Left ventricle myocardium inferior (tissue), 1 donor: ENCODE results near the gene GMPPB. TPM values are rescaled to one million over a fixed set of nuclear protein-coding genes. Genes with fewer than 3 reads are reported as not detected.
"Not testable (repeated sequence)": the region's sequence is repeated elsewhere in the genome, so short reads cannot be mapped to it uniquely, and the experiment has no call there.

Source experiments
- DNase-seq: peaks from one replicate; pipeline ENCODE4 v3.0.0-alpha.2; 2020
- H3K27ac ChIP-seq: fragments of 200-600 bp; replicated peaks from 2 replicates; pipeline ENCODE4 v1.8.0; 2021
- H3K27me3 ChIP-seq: fragments of 200-600 bp; 2 replicates; pipeline ENCODE4 v1.8.0; 2021; ENCODE audit warnings: low read depth
- H3K36me3 ChIP-seq: fragments of 200-600 bp; 2 replicates; pipeline ENCODE4 v1.8.0; 2021
- H3K4me1 ChIP-seq: fragments of 200-600 bp; 2 replicates; pipeline ENCODE4 v1.8.0; 2021
- H3K4me3 ChIP-seq: fragments of 200-600 bp; 2 replicates; pipeline ENCODE4 v1.8.0; 2021; ENCODE audit warnings: mild to moderate bottlenecking, moderate library complexity
- H3K9me3 ChIP-seq: fragments of 200-600 bp; replicated peaks from 2 replicates; pipeline ENCODE4 v1.8.0; 2021
- intact Hi-C: fragments of 100-400 bp; cut with micrococcal nuclease; formaldehyde crosslinking; loops from one replicate; pipeline ENCODE4 v1.11.0; 2022
- total RNA-seq: library from RNA; stranded (reverse); fragmentation: NEBNext Ultra II Directional; extraction: Animal tissue kit (Norgen Biotek cat#: 25700); gene quantifications from one replicate; pipeline ENCODE4 v1.2.1, GENCODE V29; 2021
- TF ChIP-seq, protein P1 (sequence below): fragments of 200-600 bp; IDR thresholded peaks from 2 replicates; pipeline ENCODE4 v1.8.0; 2021; ENCODE audit warnings: antibody characterized with exemption, mild to moderate bottlenecking, borderline replicate concordance
- donor health status: DM: no; HTN: yes; CAD: no; lungs with severe emphysema.

Gene GMPPB
- total RNA-seq, 1 donor from 2014 or later, result 15.1 TPM

DNA sequence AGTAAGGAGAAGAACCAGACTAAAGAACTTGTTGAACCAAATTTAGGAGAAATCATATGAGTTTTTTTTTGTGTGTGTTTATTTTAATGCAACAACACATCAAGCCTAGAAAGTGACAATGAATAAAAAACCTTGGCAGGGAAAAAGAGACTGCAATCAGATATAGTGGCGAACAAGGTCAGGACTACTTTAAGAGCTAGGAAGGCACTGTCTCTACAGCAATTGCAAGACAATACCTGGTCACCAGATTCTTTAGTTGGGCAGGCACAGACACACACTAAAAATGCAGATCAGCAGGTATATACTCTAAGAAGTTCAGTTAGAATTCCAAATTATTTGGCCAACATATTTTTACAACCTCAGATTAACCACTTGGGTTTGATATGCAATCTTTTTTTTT lies 30.8 kb upstream of the GMPPB start:
- Histone ChIP-seq H3K9me3 (no peaks in the 10 kb centered on the region), H3K27me3 (no peaks in the 10 kb centered on the region), H3K27ac (no peak overlapping the region), H3K4me1 (peaks cover 56% of the 10 kb centered on the region), H3K4me3 (no peak overlapping the region), H3K36me3 (no peaks in the 10 kb centered on the region)
- no peak for DNase-seq
- intact Hi-C loops, result no loop called here
- TF ChIP-seq, protein P1, sequence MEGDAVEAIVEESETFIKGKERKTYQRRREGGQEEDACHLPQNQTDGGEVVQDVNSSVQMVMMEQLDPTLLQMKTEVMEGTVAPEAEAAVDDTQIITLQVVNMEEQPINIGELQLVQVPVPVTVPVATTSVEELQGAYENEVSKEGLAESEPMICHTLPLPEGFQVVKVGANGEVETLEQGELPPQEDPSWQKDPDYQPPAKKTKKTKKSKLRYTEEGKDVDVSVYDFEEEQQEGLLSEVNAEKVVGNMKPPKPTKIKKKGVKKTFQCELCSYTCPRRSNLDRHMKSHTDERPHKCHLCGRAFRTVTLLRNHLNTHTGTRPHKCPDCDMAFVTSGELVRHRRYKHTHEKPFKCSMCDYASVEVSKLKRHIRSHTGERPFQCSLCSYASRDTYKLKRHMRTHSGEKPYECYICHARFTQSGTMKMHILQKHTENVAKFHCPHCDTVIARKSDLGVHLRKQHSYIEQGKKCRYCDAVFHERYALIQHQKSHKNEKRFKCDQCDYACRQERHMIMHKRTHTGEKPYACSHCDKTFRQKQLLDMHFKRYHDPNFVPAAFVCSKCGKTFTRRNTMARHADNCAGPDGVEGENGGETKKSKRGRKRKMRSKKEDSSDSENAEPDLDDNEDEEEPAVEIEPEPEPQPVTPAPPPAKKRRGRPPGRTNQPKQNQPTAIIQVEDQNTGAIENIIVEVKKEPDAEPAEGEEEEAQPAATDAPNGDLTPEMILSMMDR, result no peak

DNA sequence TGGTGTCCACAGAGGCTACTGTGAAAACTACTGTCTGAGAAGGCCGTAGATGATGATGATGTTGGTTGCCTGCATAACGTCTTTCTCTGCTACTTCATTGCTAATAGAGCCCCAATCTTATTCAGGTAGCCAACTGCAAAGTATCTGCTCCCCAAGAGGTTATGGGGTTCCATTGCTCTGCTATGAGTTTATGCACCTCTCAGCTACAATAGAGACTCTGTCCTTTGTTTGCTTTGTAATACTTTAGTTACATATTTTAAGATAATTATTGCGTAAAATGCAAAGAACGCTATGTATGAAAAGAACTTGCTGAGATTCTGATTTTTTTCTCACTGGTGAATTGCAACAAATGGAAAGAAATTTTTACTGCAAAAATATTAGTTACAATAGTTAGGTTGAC lies 27.8 kb upstream of the GMPPB start:
- no peak for DNase-seq
- peaks cover 11% of the 10 kb centered on the region for H3K36me3 ChIP-seq
- H3K9me3 ChIP-seq, result no peaks in the 10 kb centered on the region
- H3K27ac ChIP-seq, result no peak overlapping the region
- H3K27me3 ChIP-seq, result no peaks in the 10 kb centered on the region
- TF ChIP-seq, protein P1, result no peak
- H3K4me3 ChIP-seq, result no peak overlapping the region
- intact Hi-C loops, result no loop called here
- peaks cover 39% of the 10 kb centered on the region for H3K4me1 ChIP-seq

GRCh38 chr3:49750056-49750455 lies 26.3 kb upstream of the GMPPB start:
- peaks cover 28% of the 10 kb centered on the region for H3K4me1 ChIP-seq
- no peak overlapping the region for H3K27ac ChIP-seq
- H3K27me3 ChIP-seq, result no peaks in the 10 kb centered on the region
- peaks cover 16% of the 10 kb centered on the region for H3K36me3 ChIP-seq
- H3K4me3 ChIP-seq, result no peak overlapping the region
- intact Hi-C loops, result no loop called here
- no peaks in the 10 kb centered on the region for H3K9me3 ChIP-seq
- no peak for DNase-seq
- TF ChIP-seq, protein P1, result no peak

GRCh38 chr3:49748874-49749273 lies 25.1 kb upstream of the GMPPB start:
- H3K27ac ChIP-seq, H3K9me3 ChIP-seq, H3K4me3 ChIP-seq, intact Hi-C loops, H3K27me3 ChIP-seq, DNase-seq: not testable (repeated sequence)
- peaks cover 19% of the 10 kb centered on the region for H3K4me1 ChIP-seq
- H3K36me3 ChIP-seq, result peaks cover 16% of the 10 kb centered on the region

- no peaks in the 10 kb centered on the region for H3K27me3 ChIP-seq
- H3K27ac ChIP-seq, result no peak overlapping the region
- H3K36me3 ChIP-seq, result peaks cover 16% of the 10 kb centered on the region
- H3K4me3 ChIP-seq, result no peak overlapping the region
- intact Hi-C loops, result no loop called here
- TF ChIP-seq, protein P1, result no peak
- peaks cover 15% of the 10 kb centered on the region for H3K4me1 ChIP-seq
- DNase-seq, result no peak
- no peaks in the 10 kb centered on the region for H3K9me3 ChIP-seq
Observed at GRCh38 chr3:49747792-49748480, 24.2 kb upstream of the GMPPB start.

DNA sequence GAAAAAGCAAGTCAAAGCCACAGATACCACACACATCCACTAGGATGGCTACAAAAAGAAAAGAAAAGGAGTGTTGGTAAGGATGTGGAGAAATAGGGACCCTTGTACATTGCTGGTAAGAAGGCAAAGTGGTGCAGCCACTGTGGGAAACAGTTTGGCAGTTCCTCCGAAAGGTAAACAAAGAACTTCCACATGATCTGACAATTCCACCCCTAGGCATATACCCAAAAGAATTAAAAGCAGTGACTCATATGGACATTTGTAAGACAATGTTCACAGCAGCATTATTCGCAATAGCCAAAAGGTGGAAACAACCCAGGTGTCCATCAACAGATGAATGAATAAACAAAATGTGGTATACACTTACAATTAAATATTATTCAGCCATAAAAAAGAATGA lies 22.2 kb upstream of the GMPPB start:
- Histone ChIP-seq H3K27me3 (no peaks in the 10 kb centered on the region), H3K4me1 (peaks cover 13% of the 10 kb centered on the region), H3K36me3 (peaks cover 18% of the 10 kb centered on the region), H3K9me3 (no peaks in the 10 kb centered on the region), H3K27ac (no peak overlapping the region), H3K4me3 (no peak overlapping the region)
- TF ChIP-seq, protein P1, result no peak
- intact Hi-C loops, result no loop called here
- DNase-seq, result no peak
